PFSK-1 (cell line): Measurements from ENCODE around the gene STAMBPL1.

ENCODE experiments used
- FOXP2 ChIP-seq: optimal IDR thresholded peaks from 2 replicates; pipeline ENCODE3; 2011; ENCODE audit warnings: borderline replicate concordance, control low read depth, inconsistent platforms; ENCODE audit not compliant: insufficient read depth; ENCODE audit errors: extremely low read length, extremely low read depth
- POLR2AphosphoS5 ChIP-seq: IDR thresholded peaks from 2 replicates; pipeline ENCODE4 v1.6.1; 2012; ENCODE audit warnings: low read depth, mild to moderate bottlenecking, control low read depth, low read length, moderate library complexity
- REST ChIP-seq, 2 experiments: IDR thresholded peaks; 2 replicates each; pipeline versions ENCODE4 v1.6.1 to v1.8.0; 2011 to 2012; ENCODE audit warnings: low read depth in 2 of 2, low read length in 2 of 2, control low read depth in 1 of 2, inconsistent platforms in 1 of 2, mild to moderate bottlenecking in 1 of 2, moderate library complexity in 1 of 2; ENCODE audit not compliant: insufficient read depth in 1 of 2
- SIN3A ChIP-seq: IDR thresholded peaks from 2 replicates; pipeline ENCODE4 v1.6.1; 2012; ENCODE audit warnings: mild to moderate bottlenecking, low read length, moderate library complexity, borderline replicate concordance; ENCODE audit not compliant: insufficient read depth
- TAF1 ChIP-seq: IDR thresholded peaks from 2 replicates; pipeline ENCODE4 v1.6.1; 2012; ENCODE audit warnings: low read length, control low read depth, borderline replicate concordance; ENCODE audit not compliant: insufficient read depth

GRCh38 chr10:88896994-88897853, 17.2 kb downstream of the STAMBPL1 start:
- TF ChIP-seq POLR2AphosphoS5 (no peak), TAF1 (no peak), REST (IDR thresholded peaks at IDR 0.05; ENCODE audit: insufficient read depth in 1 of 2, low read depth in 2 of 2, low read length in 2 of 2) (no peak), SIN3A (no peak), FOXP2 (no peak)
